Measurements from ENCODE around the gene RETREG2. TPM values are rescaled to one million over a fixed set of nuclear protein-coding genes. Genes with fewer than 3 reads are reported as not detected.
"Not testable (repeated sequence)": the region's sequence is repeated elsewhere in the genome, so short reads cannot be mapped to it uniquely, and the experiment has no call there.

RETREG2 gene
- polyA plus RNA-seq, 6 donors from 2014 or later, result 54.7 to 113 (median 62.7) TPM

DNA sequence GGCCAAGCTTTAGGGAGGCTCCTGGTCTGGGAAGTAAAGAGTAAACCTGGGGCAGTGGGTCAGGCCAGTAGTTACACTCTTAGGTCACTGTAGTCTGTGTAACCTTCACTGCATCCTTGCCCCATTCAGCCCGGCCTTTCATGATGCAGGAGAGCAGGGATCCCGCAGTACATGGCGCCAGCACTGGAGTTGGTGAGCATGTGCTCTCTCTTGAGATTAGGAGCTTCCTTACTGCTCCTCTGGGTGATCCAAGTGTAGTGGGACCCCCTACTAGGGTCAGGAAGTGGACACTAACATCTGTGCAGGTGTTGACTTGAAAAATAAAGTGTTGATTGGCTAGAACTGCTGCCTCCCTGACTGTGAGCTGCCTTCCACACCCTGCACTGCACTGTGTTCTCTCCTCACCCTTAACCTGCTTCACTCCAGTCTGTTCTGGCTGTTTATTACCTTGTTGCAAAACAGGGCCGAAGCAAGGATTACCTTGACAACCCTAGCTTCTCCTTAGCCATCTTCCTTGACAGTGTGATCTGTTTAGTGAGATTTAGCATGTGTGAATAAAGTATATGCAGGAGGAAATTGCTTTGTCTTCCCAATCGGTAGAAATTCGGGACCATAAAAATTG, 5.2 kb downstream of the RETREG2 start:
- Mint-ChIP-seq H3K4me1 (peaks cover 31 to 38% (median 32%) of the 10 kb centered on the region in 3 donors), H3K9me3 (no peaks in the 10 kb centered on the region), H3K27ac (peak overlapping the region in 3 of 6 donors; percentile 9 to 71 (median 32)), H3K4me3 (peak overlapping the region in 1 of 8 donors; percentile 12), H3K27me3 (no peaks in the 10 kb centered on the region), H3K36me3 (peaks cover 10 to 15% of the 10 kb centered on the region in 2 donors)
- DNase-seq (no peak), ATAC-seq (ENCODE audit: low read depth in 2 of 2) (no peak)

DNA sequence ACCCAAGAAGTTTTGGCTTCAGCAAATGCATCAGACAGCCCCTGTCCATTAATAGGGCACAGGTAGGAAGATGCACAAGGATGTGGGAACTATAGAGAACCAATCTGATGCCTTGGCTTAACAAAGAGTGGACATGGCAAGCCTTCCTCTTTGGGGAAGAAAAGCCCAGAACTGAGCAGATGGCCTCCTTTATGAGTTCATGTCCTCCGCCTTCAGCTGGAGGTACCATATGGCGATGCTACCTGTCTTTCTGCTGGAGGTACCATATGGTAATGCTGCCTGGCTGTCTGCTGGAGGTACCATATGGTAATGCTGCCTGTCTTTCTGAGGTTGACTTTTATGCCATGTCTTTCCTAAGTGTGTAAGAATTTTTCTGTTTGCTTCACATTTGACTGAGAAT, 6.0 kb downstream of the RETREG2 start:
- H3K27ac Mint-ChIP-seq, result peak overlapping the region in 4 of 6 donors; percentile 5 to 79 (median 42)
- H3K36me3 Mint-ChIP-seq, result peaks cover 10 to 15% of the 10 kb centered on the region in 2 donors
- DNase-seq (no peak), ATAC-seq (ENCODE audit: low read depth in 2 of 2) (no peak)
- H3K4me3 Mint-ChIP-seq, result peak overlapping the region in 1 of 8 donors; percentile 33
- H3K4me1 Mint-ChIP-seq, result peaks cover 26 to 32% (median 26%) of the 10 kb centered on the region in 3 donors
- no peaks in the 10 kb centered on the region for H3K9me3 Mint-ChIP-seq
- no peaks in the 10 kb centered on the region for H3K27me3 Mint-ChIP-seq

DNA sequence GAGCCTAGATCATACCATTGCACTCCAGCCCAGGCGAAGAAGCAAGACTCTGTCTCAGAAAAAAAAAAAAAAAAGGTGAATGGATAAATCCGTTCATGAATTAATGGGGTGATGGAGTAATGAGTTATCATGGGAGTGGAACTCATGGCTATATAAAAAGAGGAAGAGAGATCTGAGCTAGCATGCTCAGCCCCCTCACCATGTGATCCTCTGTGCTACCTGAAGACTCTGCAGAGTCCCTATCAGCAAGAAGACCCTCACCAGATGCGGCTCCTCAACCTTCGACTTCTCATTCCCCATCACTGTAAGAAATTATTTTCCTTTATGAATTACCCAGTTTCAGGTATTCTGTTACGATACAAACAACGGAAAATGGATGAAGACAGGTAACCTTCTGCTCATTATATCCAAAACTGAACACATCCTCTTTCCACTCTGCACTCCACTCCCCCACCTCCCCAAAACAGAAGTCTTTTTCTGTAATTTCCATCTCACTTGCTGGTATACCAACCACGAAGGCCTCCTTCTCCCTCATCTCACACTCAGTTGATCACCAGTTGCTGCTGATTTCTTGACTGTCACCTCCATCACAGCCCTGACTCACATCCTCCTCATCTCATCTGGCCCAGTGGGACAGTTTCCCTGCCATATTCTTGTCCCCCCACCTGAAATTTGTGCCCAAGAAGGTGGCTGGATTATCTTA, 8.8 kb downstream of the RETREG2 start:
- ATAC-seq (ENCODE audit: low read depth in 2 of 2), result peak; percentile 58 to 79
- H3K27me3 Mint-ChIP-seq, result no peaks in the 10 kb centered on the region
- H3K4me3 Mint-ChIP-seq, result peak overlapping the region in 1 of 8 donors; percentile 53
- H3K4me1 Mint-ChIP-seq, result peaks cover 11 to 21% (median 13%) of the 10 kb centered on the region in 3 donors
- peak overlapping the region; percentile 18 to 91 (median 56) for H3K27ac Mint-ChIP-seq
- H3K9me3 Mint-ChIP-seq, result no peaks in the 10 kb centered on the region
- peaks cover 0 to 5% of the 10 kb centered on the region in 2 donors for H3K36me3 Mint-ChIP-seq
- no peak for DNase-seq

DNA sequence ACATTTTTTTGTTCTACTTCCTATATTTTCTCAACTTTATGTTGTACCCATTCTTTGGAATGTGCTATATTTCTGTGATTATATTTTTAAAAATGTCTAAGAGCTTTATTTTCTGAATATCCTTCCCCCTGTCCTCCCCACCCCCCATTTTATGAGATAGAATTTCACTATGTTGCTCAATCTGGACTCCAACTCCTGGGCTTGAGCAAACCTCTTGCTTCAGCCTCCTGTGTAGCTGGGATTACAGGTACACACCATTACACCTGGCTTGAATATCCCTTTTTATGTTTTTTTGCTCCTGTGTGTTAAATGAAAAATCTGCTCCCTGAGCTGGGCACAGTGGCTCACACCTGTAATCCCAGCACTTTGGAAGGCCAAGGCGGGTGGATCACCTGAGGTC, 19.3 kb downstream of the RETREG2 start:
- Mint-ChIP-seq H3K4me3 (no peak overlapping the region), H3K9me3 (no peaks in the 10 kb centered on the region), H3K36me3 (no peaks in the 10 kb centered on the region), H3K27ac (no peak overlapping the region), H3K27me3 (peaks cover 5 to 19% (median 17%) of the 10 kb centered on the region in 3 donors), H3K4me1 (peaks cover 0 to 3% (median 0%) of the 10 kb centered on the region in 3 donors)
- ATAC-seq (ENCODE audit: low read depth in 2 of 2) (no peak), DNase-seq (no peak)

DNA sequence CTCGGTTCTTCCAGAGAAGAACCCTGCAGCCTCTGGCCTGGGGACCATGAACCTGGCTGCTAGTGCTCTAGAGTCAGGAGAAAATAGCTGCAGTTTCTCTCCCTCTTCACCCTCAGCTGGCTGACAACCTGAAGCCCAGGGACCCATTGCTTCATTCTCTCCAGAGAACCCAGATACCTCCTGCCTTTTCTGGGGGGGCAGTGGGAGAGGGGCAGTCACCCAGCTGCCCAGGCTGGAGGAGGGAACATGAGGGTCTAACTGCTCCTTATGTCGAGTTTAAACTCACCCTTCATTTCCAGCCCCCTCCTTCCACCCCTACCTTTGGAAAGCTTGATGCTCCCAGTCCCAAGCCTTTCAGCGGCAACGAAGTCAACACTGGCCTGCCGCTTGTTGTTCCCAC, 20.9 kb downstream of the RETREG2 start:
- H3K9me3 Mint-ChIP-seq, result no peaks in the 10 kb centered on the region
- DNase-seq (no peak), ATAC-seq (ENCODE audit: low read depth in 2 of 2) (no peak)
- peaks cover 5 to 19% (median 17%) of the 10 kb centered on the region in 3 donors for H3K27me3 Mint-ChIP-seq
- H3K4me1 Mint-ChIP-seq, result peaks cover 0 to 3% (median 0%) of the 10 kb centered on the region in 3 donors
- H3K27ac Mint-ChIP-seq, result no peak overlapping the region
- no peak overlapping the region for H3K4me3 Mint-ChIP-seq
- no peaks in the 10 kb centered on the region for H3K36me3 Mint-ChIP-seq

DNA sequence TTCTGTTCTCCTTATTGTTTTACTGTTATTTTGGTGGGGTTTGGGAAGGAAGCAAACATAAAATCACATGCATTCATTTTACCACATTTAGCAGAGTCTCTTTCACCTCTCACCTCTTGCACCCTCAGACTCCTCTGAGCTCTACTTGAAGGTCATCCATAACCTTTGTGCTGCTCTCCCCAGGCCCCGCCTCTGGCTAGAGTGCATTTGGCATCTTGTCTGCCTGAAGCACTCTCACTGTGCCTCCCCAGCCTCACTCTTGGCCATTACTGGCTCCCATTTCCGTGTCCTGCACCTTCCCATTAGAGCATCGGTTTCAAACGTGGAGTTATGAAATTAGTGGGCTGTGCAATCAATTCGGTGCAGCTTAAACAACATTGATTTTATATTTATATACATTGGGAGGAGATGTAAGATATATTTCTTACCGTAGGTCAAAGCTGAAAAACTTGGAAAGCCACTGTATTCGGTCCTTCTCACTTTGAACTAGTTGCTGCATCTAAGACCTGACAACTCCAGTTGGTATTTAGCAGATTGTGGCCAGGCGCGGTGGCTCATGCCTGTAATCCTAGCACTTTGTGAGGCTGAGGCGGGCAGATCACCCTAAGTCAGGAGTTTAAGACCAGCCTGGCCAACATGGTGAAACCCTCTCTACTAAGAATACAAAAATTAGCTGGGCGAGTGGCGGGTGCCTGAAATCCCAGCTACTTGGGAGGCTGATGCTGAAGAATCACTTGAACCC, 21.6 kb downstream of the RETREG2 start:
- DNase-seq (no peak), ATAC-seq (ENCODE audit: low read depth in 2 of 2) (no peak)
- peaks cover 5 to 19% (median 17%) of the 10 kb centered on the region in 3 donors for H3K27me3 Mint-ChIP-seq
- H3K36me3 Mint-ChIP-seq, result no peaks in the 10 kb centered on the region
- peaks cover 0 to 3% (median 0%) of the 10 kb centered on the region in 3 donors for H3K4me1 Mint-ChIP-seq
- H3K27ac Mint-ChIP-seq, result no peak overlapping the region
- H3K4me3 Mint-ChIP-seq, result no peak overlapping the region
- H3K9me3 Mint-ChIP-seq, result no peaks in the 10 kb centered on the region

DNA sequence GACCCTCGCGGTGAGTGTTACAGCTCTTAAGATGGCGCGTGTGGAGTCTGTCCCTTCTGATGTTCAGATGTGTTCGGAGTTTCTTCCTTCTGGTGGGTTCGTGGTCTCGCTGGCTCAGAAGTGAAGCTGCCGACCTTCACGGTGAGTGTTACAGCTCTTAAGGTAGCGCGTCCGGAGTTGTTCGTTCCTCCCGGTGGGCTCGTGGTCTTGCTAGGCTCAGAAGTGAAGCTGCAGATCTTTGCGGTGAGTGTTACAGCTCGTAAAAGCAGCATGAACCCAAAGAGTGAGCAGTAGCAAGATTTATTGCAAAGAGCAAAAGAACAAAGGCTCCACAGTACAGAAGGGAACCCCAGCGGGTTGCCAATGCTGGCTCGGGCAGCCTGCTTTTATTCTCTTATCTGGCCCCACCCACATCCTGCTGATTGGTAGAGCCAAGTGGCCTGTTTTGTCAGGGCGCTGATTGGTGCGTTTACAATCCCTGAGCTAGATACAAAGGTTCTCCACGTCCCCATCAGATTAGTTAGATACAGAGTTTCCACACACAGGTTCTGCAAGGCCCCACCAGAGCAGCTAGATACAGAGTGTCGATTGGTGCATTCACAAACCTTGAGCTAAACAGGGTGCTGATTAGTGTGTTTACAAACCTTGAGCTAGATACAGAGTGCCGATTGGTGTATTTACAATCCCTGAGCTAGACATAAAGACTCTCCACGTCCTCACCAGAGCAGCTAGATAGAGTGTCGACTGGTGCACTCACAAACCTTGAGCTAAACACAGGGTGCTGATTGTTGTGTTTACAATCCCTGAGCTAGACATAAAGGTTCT, 22.6 kb downstream of the RETREG2 start:
- not testable (repeated sequence) for ATAC-seq (ENCODE audit: low read depth in 2 of 2); H3K36me3 Mint-ChIP-seq; H3K4me1 Mint-ChIP-seq; H3K9me3 Mint-ChIP-seq; DNase-seq
- peak overlapping the region in 2 of 6 donors; percentile 11 to 38 for H3K27ac Mint-ChIP-seq
- H3K4me3 Mint-ChIP-seq, result peak overlapping the region in 2 of 8 donors; percentile 29 to 53
- peaks cover 5 to 19% (median 17%) of the 10 kb centered on the region in 3 donors for H3K27me3 Mint-ChIP-seq

GRCh38 chr2:219201331-219201730, 23.3 kb downstream of the RETREG2 start:
- H3K9me3 Mint-ChIP-seq; DNase-seq; ATAC-seq (ENCODE audit: low read depth in 2 of 2); H3K36me3 Mint-ChIP-seq; H3K4me3 Mint-ChIP-seq; H3K27ac Mint-ChIP-seq: not testable (repeated sequence)
- peaks cover 5 to 19% (median 17%) of the 10 kb centered on the region in 3 donors for H3K27me3 Mint-ChIP-seq
- H3K4me1 Mint-ChIP-seq, result peaks cover 4 to 13% (median 4%) of the 10 kb centered on the region in 3 donors

GRCh38 chr2:219204425-219205164, 26.5 kb downstream of the RETREG2 start:
- Mint-ChIP-seq H3K4me3 (peak overlapping the region in 2 of 8 donors; percentile 62 to 76), H3K36me3 (no peaks in the 10 kb centered on the region), H3K4me1 (peaks cover 12 to 29% (median 21%) of the 10 kb centered on the region in 3 donors), H3K27ac (peak overlapping the region in 1 of 6 donors; percentile 24), H3K27me3 (peaks cover 0 to 8% (median 4%) of the 10 kb centered on the region in 3 donors), H3K9me3 (no peaks in the 10 kb centered on the region)
- ATAC-seq (ENCODE audit: low read depth in 2 of 2) (no peak), DNase-seq (no peak)

DNA sequence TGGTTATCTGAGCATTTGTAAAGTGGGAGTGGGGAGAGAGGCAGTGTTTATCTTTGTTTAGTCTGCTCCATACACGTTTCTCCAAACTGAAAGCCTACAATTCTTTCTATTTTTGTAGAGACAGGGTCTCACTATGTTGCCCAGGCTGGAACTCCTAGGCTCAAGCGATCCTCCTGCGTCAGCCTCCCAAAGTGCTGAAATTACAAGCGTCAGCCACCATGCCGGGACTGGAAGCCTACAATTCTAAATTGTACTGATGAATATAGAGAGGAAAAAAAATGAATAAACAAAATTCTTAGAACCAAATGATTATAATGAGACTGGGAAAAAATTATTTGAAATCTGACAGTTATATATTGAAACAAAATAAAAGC, 27.1 kb downstream of the RETREG2 start:
- Mint-ChIP-seq H3K4me3 (peak overlapping the region in 5 of 8 donors; percentile 20 to 76 (median 62)), H3K36me3 (no peaks in the 10 kb centered on the region), H3K27me3 (peaks cover 0 to 5% (median 0%) of the 10 kb centered on the region in 3 donors), H3K9me3 (no peaks in the 10 kb centered on the region), H3K4me1 (peaks cover 12 to 29% (median 21%) of the 10 kb centered on the region in 3 donors), H3K27ac (peak overlapping the region in 3 of 6 donors; percentile 19 to 89 (median 70))
- DNase-seq (no peak), ATAC-seq (ENCODE audit: low read depth in 2 of 2) (no peak)

DNA sequence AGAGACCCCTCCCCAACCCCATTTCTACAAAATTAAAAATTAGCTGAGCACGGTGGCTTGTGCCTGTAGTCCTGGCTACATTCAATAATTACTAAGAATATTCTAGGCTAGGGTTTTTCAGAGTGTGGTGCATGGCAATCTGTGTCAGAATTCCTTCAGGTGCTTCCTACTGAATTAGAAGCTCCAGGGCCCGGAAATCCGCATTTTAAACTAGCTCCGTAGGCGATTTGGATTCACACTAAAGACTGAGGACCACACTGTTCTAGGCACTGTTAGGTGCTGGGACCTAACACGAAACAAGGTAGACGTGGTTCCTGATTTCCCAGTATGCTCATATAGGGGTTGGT, 27.9 kb downstream of the RETREG2 start:
- no peaks in the 10 kb centered on the region for H3K36me3 Mint-ChIP-seq
- H3K9me3 Mint-ChIP-seq, result no peaks in the 10 kb centered on the region
- H3K27me3 Mint-ChIP-seq, result no peaks in the 10 kb centered on the region
- ATAC-seq (ENCODE audit: low read depth in 2 of 2), result no peak
- H3K4me3 Mint-ChIP-seq, result peak overlapping the region; percentile 76 to 96 (median 92)
- H3K4me1 Mint-ChIP-seq, result peaks cover 12 to 29% (median 21%) of the 10 kb centered on the region in 3 donors
- peak overlapping the region; percentile 89 to 98 (median 96) for H3K27ac Mint-ChIP-seq
- no peak for DNase-seq
